Measurements from ENCODE around the gene SUCLA2.

GRCh38 chr13:47908197-47908902 lies 92.7 kb downstream of the SUCLA2 start:
- TF ChIP-seq CTCF (IDR thresholded peaks at IDR 0.05) (no peak), POLR2A (IDR thresholded peaks at IDR 0.05) (no peak)

All from body of pancreas (tissue), 4 donors.